HG02610 (cell line): Measurements from ENCODE around the gene REC114.
"Not testable (repeated sequence)": the region's sequence is repeated elsewhere in the genome, so short reads cannot be mapped to it uniquely, and the experiment has no call there.

ENCODE experiments used
- ATAC-seq: cut with Tn5 transposase; IDR thresholded peaks from one replicate; pipeline ENCODE4 v1.9.1; 2021; ENCODE audit warnings: mild to moderate bottlenecking, moderate library complexity; ENCODE audit not compliant: unreplicated experiment

REC114 gene

GRCh38 chr15:73442968-73443367, at the start of gene REC114:
Gene REC114 (plus strand): TSS chr15:73443164. CDS start chr15:73443186, 22 bp downstream.
- no peak for ATAC-seq

GRCh38 chr15:73393336-73393735, 49.6 kb upstream of the REC114 start:
- ATAC-seq = no peak

- ATAC-seq = no peak
These were observed 48.2 kb upstream of the REC114 start for GRCh38 chr15:73394782-73395181.

GRCh38 chr15:73395671-73396070, 47.3 kb upstream of the REC114 start:
- no peak for ATAC-seq

- ATAC-seq = no peak
These were observed 45.5 kb upstream of the REC114 start for GRCh38 chr15:73397461-73397860.

- ATAC-seq = no peak
These were observed 44.1 kb upstream of the REC114 start for GRCh38 chr15:73398861-73399260.

GRCh38 chr15:73400222-73400621, 42.7 kb upstream of the REC114 start:
- not testable (repeated sequence) for ATAC-seq

GRCh38 chr15:73403171-73403570, 39.8 kb upstream of the REC114 start:
- no peak for ATAC-seq

GRCh38 chr15:73414876-73415275, 28.1 kb upstream of the REC114 start:
- no peak for ATAC-seq

GRCh38 chr15:73424506-73424905, 18.5 kb upstream of the REC114 start:
- no peak for ATAC-seq

- no peak for ATAC-seq
These were observed 17.5 kb upstream of the REC114 start for GRCh38 chr15:73425510-73425909.

GRCh38 chr15:73426323-73426994, 16.5 kb upstream of the REC114 start:
- no peak for ATAC-seq

- ATAC-seq = not testable (repeated sequence)
These were observed 11.6 kb upstream of the REC114 start for GRCh38 chr15:73431329-73431728.

- ATAC-seq = no peak
These were observed 9.1 kb upstream of the REC114 start for GRCh38 chr15:73433873-73434272.

GRCh38 chr15:73436613-73437012, 6.4 kb upstream of the REC114 start:
- ATAC-seq = no peak

- ATAC-seq = no peak
These were observed 5.3 kb upstream of the REC114 start for GRCh38 chr15:73437543-73438109.

- no peak for ATAC-seq
These were observed 4.3 kb upstream of the REC114 start for GRCh38 chr15:73438651-73439050.

- no peak for ATAC-seq
These were observed 2.4 kb upstream of the REC114 start for GRCh38 chr15:73440571-73440970.

- no peak for ATAC-seq
These were observed 543 bp upstream of the REC114 start for GRCh38 chr15:73442421-73442820.

GRCh38 chr15:73447471-73447870, 4.5 kb downstream of the REC114 start:
- not testable (repeated sequence) for ATAC-seq

- not testable (repeated sequence) for ATAC-seq
These were observed 5.3 kb downstream of the REC114 start for GRCh38 chr15:73448158-73448758.

- not testable (repeated sequence) for ATAC-seq
These were observed 7.0 kb downstream of the REC114 start for GRCh38 chr15:73449980-73450379.
